ENCODE results near the gene TTC3. TPM values are rescaled to one million over a fixed set of nuclear protein-coding genes. Genes with fewer than 3 reads are reported as not detected.

The TTC3 gene
- total and polyA plus RNA-seq, 2 of the 13 experiments (the other 11 are each of a cell fraction or from before 2014, with no cell fraction given), result 55.7 to 108 TPM

DNA sequence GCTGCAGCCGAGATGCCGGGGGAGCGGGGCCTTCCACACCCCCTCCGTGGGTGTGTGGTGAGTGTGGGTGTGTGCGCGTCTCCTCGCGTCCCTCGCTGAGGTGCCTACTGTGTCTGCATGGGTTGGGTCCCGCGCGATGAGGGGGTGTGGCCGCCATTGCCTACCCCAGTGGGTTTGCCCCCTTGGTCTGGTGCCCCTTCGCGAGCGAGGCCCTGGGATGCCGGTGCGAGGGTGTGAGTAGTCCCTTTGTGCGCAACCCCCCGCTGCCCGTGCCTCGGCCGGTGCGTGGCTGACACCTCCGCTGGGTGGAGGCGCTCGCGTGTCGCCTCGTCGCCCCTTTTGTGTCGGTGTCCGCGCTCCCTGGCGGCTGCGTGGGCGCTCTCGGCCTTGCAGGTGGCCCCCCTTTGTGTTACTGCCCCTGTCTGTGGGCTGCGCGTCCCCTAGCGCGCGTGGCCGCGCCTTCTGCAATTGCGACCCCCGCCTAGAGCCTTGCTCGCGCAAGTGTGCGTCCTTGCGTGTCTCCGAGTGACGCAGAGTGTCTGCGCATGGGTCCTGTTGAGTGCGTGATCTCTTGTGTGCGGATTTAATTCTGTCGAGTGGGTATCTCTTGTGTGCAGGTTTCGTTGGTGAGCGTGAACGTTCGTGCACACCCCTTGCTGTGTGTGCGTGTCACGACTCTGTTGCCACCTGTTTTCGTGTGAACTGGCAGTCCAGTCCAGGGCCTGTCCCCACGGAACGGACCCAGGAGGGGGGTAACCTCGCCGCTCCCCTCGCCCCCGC is 553 bp downstream of the TTC3 start (continued):
- TF ChIP-seq, protein P1, sequence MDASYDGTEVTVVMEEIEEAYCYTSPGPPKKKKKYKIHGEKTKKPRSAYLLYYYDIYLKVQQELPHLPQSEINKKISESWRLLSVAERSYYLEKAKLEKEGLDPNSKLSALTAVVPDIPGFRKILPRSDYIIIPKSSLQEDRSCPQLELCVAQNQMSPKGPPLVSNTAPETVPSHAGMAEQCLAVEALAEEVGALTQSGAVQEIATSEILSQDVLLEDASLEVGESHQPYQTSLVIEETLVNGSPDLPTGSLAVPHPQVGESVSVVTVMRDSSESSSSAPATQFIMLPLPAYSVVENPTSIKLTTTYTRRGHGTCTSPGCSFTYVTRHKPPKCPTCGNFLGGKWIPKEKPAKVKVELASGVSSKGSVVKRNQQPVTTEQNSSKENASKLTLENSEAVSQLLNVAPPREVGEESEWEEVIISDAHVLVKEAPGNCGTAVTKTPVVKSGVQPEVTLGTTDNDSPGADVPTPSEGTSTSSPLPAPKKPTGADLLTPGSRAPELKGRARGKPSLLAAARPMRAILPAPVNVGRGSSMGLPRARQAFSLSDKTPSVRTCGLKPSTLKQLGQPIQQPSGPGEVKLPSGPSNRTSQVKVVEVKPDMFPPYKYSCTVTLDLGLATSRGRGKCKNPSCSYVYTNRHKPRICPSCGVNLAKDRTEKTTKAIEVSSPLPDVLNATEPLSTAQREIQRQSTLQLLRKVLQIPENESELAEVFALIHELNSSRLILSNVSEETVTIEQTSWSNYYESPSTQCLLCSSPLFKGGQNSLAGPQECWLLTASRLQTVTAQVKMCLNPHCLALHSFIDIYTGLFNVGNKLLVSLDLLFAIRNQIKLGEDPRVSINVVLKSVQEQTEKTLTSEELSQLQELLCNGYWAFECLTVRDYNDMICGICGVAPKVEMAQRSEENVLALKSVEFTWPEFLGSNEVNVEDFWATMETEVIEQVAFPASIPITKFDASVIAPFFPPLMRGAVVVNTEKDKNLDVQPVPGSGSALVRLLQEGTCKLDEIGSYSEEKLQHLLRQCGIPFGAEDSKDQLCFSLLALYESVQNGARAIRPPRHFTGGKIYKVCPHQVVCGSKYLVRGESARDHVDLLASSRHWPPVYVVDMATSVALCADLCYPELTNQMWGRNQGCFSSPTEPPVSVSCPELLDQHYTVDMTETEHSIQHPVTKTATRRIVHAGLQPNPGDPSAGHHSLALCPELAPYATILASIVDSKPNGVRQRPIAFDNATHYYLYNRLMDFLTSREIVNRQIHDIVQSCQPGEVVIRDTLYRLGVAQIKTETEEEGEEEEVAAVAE (CRISPR knock-in tag; IDR thresholded peaks at IDR 0.05; ENCODE audit: borderline replicate concordance), result peak; percentile 21; the same call in 1 of the 2 replicates
- TF ChIP-seq HDAC1 (CRISPR knock-in tag; IDR thresholded peaks at IDR 0.05) (peak; percentile 73; the same call in 1 of the 2 replicates), AGO1 (IDR thresholded peaks at IDR 0.05; ENCODE audit: low read depth, low read length, poor library complexity, severe bottlenecking) (peak; percentile 3), GATAD2A (CRISPR knock-in tag; IDR thresholded peaks at IDR 0.05) (peak; percentile 45), ZNF251 (CRISPR knock-in tag; IDR thresholded peaks at IDR 0.05) (peak; percentile 70; the same call in 1 of the 2 replicates), NFYB (CRISPR knock-in tag; IDR thresholded peaks at IDR 0.05) (no peak), PPARG (CRISPR knock-in tag; conservative IDR thresholded peaks at IDR 0.05) (no peak), ZNF773 (CRISPR knock-in tag; IDR thresholded peaks at IDR 0.05; ENCODE audit: borderline replicate concordance) (no peak), ZFP36L2 (CRISPR knock-in tag; IDR thresholded peaks at IDR 0.05) (no peak), SNRNP70 (IDR thresholded peaks at IDR 0.05; ENCODE audit: low read depth, low read length) (no peak), SOX6 (IDR thresholded peaks at IDR 0.05) (no peak), SOX6 (CRISPR knock-in tag; IDR thresholded peaks at IDR 0.05) (peak; percentile 34; the same call in 1 of the 2 replicates), SNAPC2 (CRISPR knock-in tag; IDR thresholded peaks at IDR 0.05) (no peak), ZNF605 (CRISPR knock-in tag; IDR thresholded peaks at IDR 0.05) (peak; percentile 83; the same call in 1 of the 2 replicates), ETV5 (CRISPR knock-in tag; IDR thresholded peaks at IDR 0.05; ENCODE audit: borderline replicate concordance) (peak; percentile 6; the same call in 1 of the 2 replicates), ZZZ3 (CRISPR knock-in tag; IDR thresholded peaks at IDR 0.05; ENCODE audit: borderline replicate concordance) (0 out of 2 replicates have a peak, but pooled peaks have one; percentile 67)
- TF ChIP-seq, protein P2, sequence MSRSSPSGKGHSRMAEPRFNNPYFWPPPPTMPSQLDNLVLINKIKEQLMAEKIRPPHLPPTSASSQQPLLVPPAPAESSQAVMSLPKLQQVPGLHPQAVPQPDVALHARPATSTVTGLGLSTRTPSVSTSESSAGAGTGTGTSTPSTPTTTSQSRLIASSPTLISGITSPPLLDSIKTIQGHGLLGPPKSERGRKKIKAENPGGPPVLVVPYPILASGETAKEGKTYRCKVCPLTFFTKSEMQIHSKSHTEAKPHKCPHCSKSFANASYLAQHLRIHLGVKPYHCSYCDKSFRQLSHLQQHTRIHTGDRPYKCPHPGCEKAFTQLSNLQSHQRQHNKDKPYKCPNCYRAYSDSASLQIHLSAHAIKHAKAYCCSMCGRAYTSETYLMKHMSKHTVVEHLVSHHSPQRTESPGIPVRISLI (CRISPR knock-in tag; IDR thresholded peaks at IDR 0.05; ENCODE audit: borderline replicate concordance), result peak; percentile 50; the same call in 1 of the 2 replicates
- TF ChIP-seq, protein P3, sequence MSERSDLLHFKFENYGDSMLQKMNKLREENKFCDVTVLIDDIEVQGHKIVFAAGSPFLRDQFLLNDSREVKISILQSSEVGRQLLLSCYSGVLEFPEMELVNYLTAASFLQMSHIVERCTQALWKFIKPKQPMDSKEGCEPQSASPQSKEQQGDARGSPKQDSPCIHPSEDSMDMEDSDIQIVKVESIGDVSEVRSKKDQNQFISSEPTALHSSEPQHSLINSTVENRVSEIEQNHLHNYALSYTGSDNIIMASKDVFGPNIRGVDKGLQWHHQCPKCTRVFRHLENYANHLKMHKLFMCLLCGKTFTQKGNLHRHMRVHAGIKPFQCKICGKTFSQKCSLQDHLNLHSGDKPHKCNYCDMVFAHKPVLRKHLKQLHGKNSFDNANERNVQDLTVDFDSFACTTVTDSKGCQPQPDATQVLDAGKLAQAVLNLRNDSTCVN (CRISPR knock-in tag; IDR thresholded peaks at IDR 0.05; ENCODE audit: borderline replicate concordance), result 0 out of 2 replicates have a peak, but pooled peaks have one; percentile 40
- TF ChIP-seq, protein P4, sequence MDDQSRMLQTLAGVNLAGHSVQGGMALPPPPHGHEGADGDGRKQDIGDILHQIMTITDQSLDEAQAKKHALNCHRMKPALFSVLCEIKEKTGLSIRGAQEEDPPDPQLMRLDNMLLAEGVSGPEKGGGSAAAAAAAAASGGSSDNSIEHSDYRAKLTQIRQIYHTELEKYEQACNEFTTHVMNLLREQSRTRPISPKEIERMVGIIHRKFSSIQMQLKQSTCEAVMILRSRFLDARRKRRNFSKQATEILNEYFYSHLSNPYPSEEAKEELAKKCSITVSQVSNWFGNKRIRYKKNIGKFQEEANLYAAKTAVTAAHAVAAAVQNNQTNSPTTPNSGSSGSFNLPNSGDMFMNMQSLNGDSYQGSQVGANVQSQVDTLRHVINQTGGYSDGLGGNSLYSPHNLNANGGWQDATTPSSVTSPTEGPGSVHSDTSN (CRISPR knock-in tag; IDR thresholded peaks at IDR 0.05; ENCODE audit: borderline replicate concordance), result no peak
- TF ChIP-seq, protein P5, sequence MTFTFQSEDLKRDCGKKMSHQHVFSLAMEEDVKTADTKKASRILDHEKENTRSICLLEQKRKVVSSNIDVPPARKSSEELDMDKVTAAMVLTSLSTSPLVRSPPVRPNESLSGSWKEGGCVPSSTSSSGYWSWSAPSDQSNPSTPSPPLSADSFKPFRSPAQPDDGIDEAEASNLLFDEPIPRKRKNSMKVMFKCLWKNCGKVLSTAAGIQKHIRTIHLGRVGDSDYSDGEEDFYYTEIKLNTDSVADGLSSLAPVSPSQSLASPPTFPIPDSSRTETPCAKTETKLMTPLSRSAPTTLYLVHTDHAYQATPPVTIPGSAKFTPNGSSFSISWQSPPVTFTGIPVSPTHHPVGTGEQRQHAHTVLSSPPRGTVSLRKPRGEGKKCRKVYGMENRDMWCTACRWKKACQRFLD (CRISPR knock-in tag; IDR thresholded peaks at IDR 0.05; ENCODE audit: borderline replicate concordance), result 0 out of 2 replicates have a peak, but pooled peaks have one; percentile 51

All from HepG2 (cell line).